BE2C (cell line): Measurements from ENCODE around the gene PRMT9.

Experiments
- DNase-seq: peaks from one replicate; pipeline ENCODE4 v3.0.0-alpha.2; 2020
- H3K27me3 ChIP-seq: fragments of 250-450 bp; sonication (Bioruptor Pico); 2 replicates; pipeline ENCODE4 v1.5.1; 2020; ENCODE audit warnings: mild to moderate bottlenecking
- H3K36me3 ChIP-seq: fragments of 250-450 bp; sonication (Bioruptor Pico); 2 replicates; pipeline ENCODE4 v1.5.1; 2020; ENCODE audit warnings: mild to moderate bottlenecking
- H3K4me1 ChIP-seq: fragments of 250-450 bp; sonication (Bioruptor Pico); 2 replicates; pipeline ENCODE4 v1.5.1; 2020
- H3K4me3 ChIP-seq: 2 replicates; pipeline ENCODE4 v1.5.1; 2011; ENCODE audit warnings: low read depth, low read length
- H3K9me3 ChIP-seq: fragments of 250-450 bp; sonication (Bioruptor Pico); 2 replicates; pipeline ENCODE4 v1.5.1; 2020
- CTCF ChIP-seq: IDR thresholded peaks from 2 replicates; pipeline ENCODE4 v1.5.1; 2012; ENCODE audit warnings: mild to moderate bottlenecking, low read depth, low read length

The PRMT9 gene

GRCh38 chr4:147633643-147634042, 50.3 kb downstream of the PRMT9 start:
- DNase-seq, result no peak
- H3K9me3 ChIP-seq, result no peaks in the 10 kb centered on the region
- no peaks in the 10 kb centered on the region for H3K27me3 ChIP-seq
- H3K4me1 ChIP-seq, result no peaks in the 10 kb centered on the region; the same call in 1 of the 2 replicates
- peaks cover 70% of the 10 kb centered on the region for H3K36me3 ChIP-seq
- no peak overlapping the region for H3K4me3 ChIP-seq
- no peak for TF ChIP-seq CTCF

GRCh38 chr4:147633113-147633512, 50.9 kb downstream of the PRMT9 start:
- Histone ChIP-seq H3K9me3 (no peaks in the 10 kb centered on the region), H3K27me3 (no peaks in the 10 kb centered on the region), H3K4me1 (no peaks in the 10 kb centered on the region), H3K4me3 (no peak overlapping the region), H3K36me3 (peaks cover 74% of the 10 kb centered on the region)
- TF ChIP-seq CTCF, result no peak
- DNase-seq, result no peak

GRCh38 chr4:147629783-147630730, 53.9 kb downstream of the PRMT9 start:
- H3K27me3 ChIP-seq, result no peaks in the 10 kb centered on the region
- peaks cover 68% of the 10 kb centered on the region for H3K36me3 ChIP-seq
- no peak for TF ChIP-seq CTCF
- H3K4me3 ChIP-seq, result no peak overlapping the region
- H3K9me3 ChIP-seq, result no peaks in the 10 kb centered on the region
- H3K4me1 ChIP-seq, result no peaks in the 10 kb centered on the region
- DNase-seq, result no peak

- H3K4me3 ChIP-seq, result no peak overlapping the region
- DNase-seq, result no peak
- H3K9me3 ChIP-seq, result no peaks in the 10 kb centered on the region
- H3K36me3 ChIP-seq, result peaks cover 64% of the 10 kb centered on the region
- no peak for TF ChIP-seq CTCF
- no peaks in the 10 kb centered on the region for H3K4me1 ChIP-seq
- no peaks in the 10 kb centered on the region for H3K27me3 ChIP-seq
Observed at GRCh38 chr4:147628415-147628814, 55.5 kb downstream of the PRMT9 start.

- Histone ChIP-seq H3K4me3 (no peak overlapping the region), H3K4me1 (no peaks in the 10 kb centered on the region), H3K36me3 (peaks cover 51% of the 10 kb centered on the region), H3K27me3 (no peaks in the 10 kb centered on the region), H3K9me3 (no peaks in the 10 kb centered on the region)
- no peak for DNase-seq
- no peak for TF ChIP-seq CTCF
Observed at GRCh38 chr4:147626903-147627302, 57.1 kb downstream of the PRMT9 start.

GRCh38 chr4:147625733-147626132, 58.2 kb downstream of the PRMT9 start:
- H3K4me3 ChIP-seq, result no peak overlapping the region
- TF ChIP-seq CTCF, result no peak
- H3K9me3 ChIP-seq, result no peaks in the 10 kb centered on the region
- no peaks in the 10 kb centered on the region for H3K4me1 ChIP-seq
- DNase-seq, result no peak
- peaks cover 43% of the 10 kb centered on the region for H3K36me3 ChIP-seq
- H3K27me3 ChIP-seq, result no peaks in the 10 kb centered on the region
